Panc1 (cell line): ENCODE measurements around the gene UGT1A5. TPM values are rescaled to one million over a fixed set of nuclear protein-coding genes. Genes with fewer than 3 reads are reported as not detected.
A peak's percentile ranks its signal among the peaks of the same experiment; 100 is the strongest.

Experiments
- ATAC-seq: fragments of 200-7000 bp; cut with Tn5 transposase; 2 replicates; pipeline ENCODE4 v1.9.1; 2020; ENCODE audit warnings: mild to moderate bottlenecking, moderate library complexity
- Bru-seq: library from RNA; stranded (reverse); fragments of 400-500 nt; gene quantifications from one replicate; lab custom pipeline; 2021; lab: Mats Ljungman, UMichigan
- BruChase-seq, 2 experiments: library from RNA; stranded (reverse); fragments of 400-500 nt; gene quantifications; one replicate each; lab custom pipeline; 2021; lab: Mats Ljungman, UMichigan
- BruUV-seq: library from RNA; stranded (reverse); fragments of 400-500 nt; replicated peaks from 2 replicates; lab custom pipeline; 2021; lab: Mats Ljungman, UMichigan
- CTCF ChIA-PET: fragments of 300-600 bp; sonication (Branson Sonifier 250); formaldehyde crosslinking; loops from one replicate; lab custom pipeline; 2022; ENCODE audit warnings: antibody characterized with exemption; lab: Charles Lee
- POLR2A ChIA-PET: fragments of 300-600 bp; sonication (Branson Sonifier 250); formaldehyde crosslinking; loops from one replicate; lab custom pipeline; 2022; ENCODE audit warnings: antibody characterized with exemption; lab: Charles Lee
- DNase-seq: peaks from one replicate; pipeline ENCODE4 v3.0.0-alpha.2; 2010; ENCODE audit warnings: low read depth, low spot score
- H3K27ac ChIP-seq: 2 replicates; pipeline ENCODE4 v1.5.1; 2011; ENCODE audit warnings: mild to moderate bottlenecking, low read length, inconsistent platforms
- H3K27me3 ChIP-seq: fragments of 200-500 bp; sonication (Bioruptor generic); 2 replicates; pipeline ENCODE4 v1.6.0; 2014; ENCODE audit warnings: low read length, inconsistent platforms; ENCODE audit not compliant: control insufficient read depth, insufficient read depth
- H3K36me3 ChIP-seq: fragments of 200-500 bp; sonication (Bioruptor generic); 2 replicates; pipeline ENCODE4 v1.5.1; 2014; ENCODE audit warnings: inconsistent platforms, mild to moderate bottlenecking, low read length, moderate library complexity; ENCODE audit not compliant: control insufficient read depth, insufficient read depth
- H3K4me1 ChIP-seq: 2 replicates; pipeline ENCODE4 v1.5.1; 2011; ENCODE audit warnings: inconsistent platforms, mild to moderate bottlenecking, low read length, moderate library complexity; ENCODE audit not compliant: control insufficient read depth, insufficient read depth
- H3K4me3 ChIP-seq, 2 experiments: 2 replicates each; pipeline ENCODE4 v1.5.1; 2011 to 2012; ENCODE audit warnings: low read depth in 2 of 2, low read length in 2 of 2, mild to moderate bottlenecking in 2 of 2, inconsistent platforms in 1 of 2, moderate library complexity in 1 of 2
- H3K9me3 ChIP-seq: fragments of 200-500 bp; sonication (Bioruptor generic); 2 replicates; pipeline ENCODE4 v1.5.1; 2014; ENCODE audit warnings: low read depth, mild to moderate bottlenecking, inconsistent platforms, low read length, moderate library complexity; ENCODE audit not compliant: control insufficient read depth, insufficient read depth
- POLR2AphosphoS5 ChIP-seq: IDR thresholded peaks from 2 replicates; pipeline ENCODE4 v1.6.1; 2012; ENCODE audit warnings: mild to moderate bottlenecking, low read depth, low read length, moderate library complexity
- REST ChIP-seq, 2 experiments: IDR thresholded peaks; 2 replicates each; pipeline ENCODE4 v1.6.1; 2011 to 2012; ENCODE audit warnings: low read depth in 2 of 2, control low read depth in 1 of 2, low read length in 1 of 2, mild to moderate bottlenecking in 1 of 2, moderate library complexity in 1 of 2; ENCODE audit not compliant: insufficient read depth in 1 of 2
- SIN3A ChIP-seq: IDR thresholded peaks from 2 replicates; pipeline ENCODE4 v1.6.1; 2012; ENCODE audit warnings: low read depth, mild to moderate bottlenecking, low read length, moderate library complexity, borderline replicate concordance; ENCODE audit not compliant: insufficient read depth
- TCF7L2 ChIP-seq: IDR thresholded peaks from 2 replicates; pipeline ENCODE4 v1.6.1; 2011; ENCODE audit warnings: mild to moderate bottlenecking, low read depth, low read length, inconsistent platforms
- in situ Hi-C: cut with HindIII; loops from 2 replicates; pipeline ENCODE4 v1.10.0; 2016; ENCODE audit warnings: low sequenced_read_pairs, low pct_unique_long_range_greater_than_20kb
- intact Hi-C: fragments of 100-400 bp; cut with micrococcal nuclease; formaldehyde crosslinking; loops from one replicate; pipeline ENCODE4 v1.10.0; 2022; ENCODE audit not compliant: unreplicated experiment
- long read RNA-seq: library from polyadenylated mRNA; unstranded; transcript quantifications from one replicate; pipeline ENCODE4 v2.0.0, GENCODE V29; 2021; ENCODE audit not compliant: unreplicated experiment
- polyA plus RNA-seq: library from polyadenylated mRNA; unstranded; fragments of >200 nt; gene quantifications from one replicate; pipeline ENCODE4 v1.2.1, GENCODE V29; 2012; ENCODE audit warnings: missing spikeins; ENCODE audit not compliant: insufficient read length
- total RNA-seq: library from RNA; stranded (reverse); gene quantifications from one replicate; pipeline ENCODE4 v1.2.1, GENCODE V29; 2021; ENCODE audit not compliant: unreplicated experiment
- TF ChIP-seq, protein P1 (sequence below): fragments of 450-650 bp; IDR thresholded peaks from 2 replicates; pipeline ENCODE4 v1.5.1; 2017; ENCODE audit warnings: mild to moderate bottlenecking

The UGT1A5 gene
- total RNA-seq, result not detected
- polyA plus RNA-seq, result not detected
- not detected for Bru-seq, nascent RNA
- BruChase-seq, experiment 1, labeled RNA remaining after a 2-hour chase, result not detected
- BruChase-seq, experiment 2, labeled RNA remaining after a 6-hour chase, result not detected
- long read RNA-seq, result 0 reads

- ChIA-PET CTCF (no interaction called here), POLR2A (no interaction called here)
- in situ Hi-C loops, result no loop called here
These were observed at the start of gene UGT1A5 for GRCh38 chr2:233712611-233713261. UGT1A5 (plus strand) TSS chr2:233712907; CDS start chr2:233712992, 85 bp downstream.

GRCh38 chr2:233663911-233664310, 48.8 kb upstream of the UGT1A5 start:
- ChIA-PET POLR2A (no interaction called here), CTCF (no interaction called here)
- intact Hi-C loops (no loop called here), in situ Hi-C loops (no loop called here)
- TF ChIP-seq REST (IDR thresholded peaks at IDR 0.05; ENCODE audit: insufficient read depth in 1 of 2, low read depth in 2 of 2, low read length in 1 of 2), result no peak
- TF ChIP-seq, protein P1, sequence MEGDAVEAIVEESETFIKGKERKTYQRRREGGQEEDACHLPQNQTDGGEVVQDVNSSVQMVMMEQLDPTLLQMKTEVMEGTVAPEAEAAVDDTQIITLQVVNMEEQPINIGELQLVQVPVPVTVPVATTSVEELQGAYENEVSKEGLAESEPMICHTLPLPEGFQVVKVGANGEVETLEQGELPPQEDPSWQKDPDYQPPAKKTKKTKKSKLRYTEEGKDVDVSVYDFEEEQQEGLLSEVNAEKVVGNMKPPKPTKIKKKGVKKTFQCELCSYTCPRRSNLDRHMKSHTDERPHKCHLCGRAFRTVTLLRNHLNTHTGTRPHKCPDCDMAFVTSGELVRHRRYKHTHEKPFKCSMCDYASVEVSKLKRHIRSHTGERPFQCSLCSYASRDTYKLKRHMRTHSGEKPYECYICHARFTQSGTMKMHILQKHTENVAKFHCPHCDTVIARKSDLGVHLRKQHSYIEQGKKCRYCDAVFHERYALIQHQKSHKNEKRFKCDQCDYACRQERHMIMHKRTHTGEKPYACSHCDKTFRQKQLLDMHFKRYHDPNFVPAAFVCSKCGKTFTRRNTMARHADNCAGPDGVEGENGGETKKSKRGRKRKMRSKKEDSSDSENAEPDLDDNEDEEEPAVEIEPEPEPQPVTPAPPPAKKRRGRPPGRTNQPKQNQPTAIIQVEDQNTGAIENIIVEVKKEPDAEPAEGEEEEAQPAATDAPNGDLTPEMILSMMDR, result no peak
- TF ChIP-seq POLR2AphosphoS5, result no peak
- no peak for TF ChIP-seq SIN3A
- no peak for TF ChIP-seq TCF7L2
- peaks cover 6% of the 10 kb centered on the region for H3K27me3 ChIP-seq
- H3K4me3 ChIP-seq, result no peak overlapping the region
- H3K9me3 ChIP-seq, result no peaks in the 10 kb centered on the region
- H3K27ac ChIP-seq, result no peak overlapping the region
- no TSS peak for BruUV-seq
- H3K36me3 ChIP-seq, result no peaks in the 10 kb centered on the region
- DNase-seq (no peak), ATAC-seq (no peak)
- no peaks in the 10 kb centered on the region for H3K4me1 ChIP-seq

More at GRCh38 chr2:233712611-233713261, at the start of gene UGT1A5:
- Histone ChIP-seq H3K4me3 (no peak within 1 kb of the TSS), H3K27me3 (no peaks in the 10 kb centered on the region), H3K27ac (peak within 1 kb of the TSS; percentile 24; the same call in 1 of the 2 replicates), H3K4me1 (no peaks in the 10 kb centered on the region; the same call in 1 of the 2 replicates), H3K36me3 (no peaks in the 10 kb centered on the region), H3K9me3 (no peaks in the 10 kb centered on the region)
- DNase-seq (no peak), ATAC-seq (no peak)
- BruUV-seq, result no TSS peak
- intact Hi-C loops, result no loop called here
- TF ChIP-seq SIN3A (no peak), POLR2AphosphoS5 (no peak), TCF7L2 (no peak), REST (IDR thresholded peaks at IDR 0.05; ENCODE audit: insufficient read depth in 1 of 2, low read depth in 2 of 2, low read length in 1 of 2) (no peak)
- TF ChIP-seq, protein P1, result no peak
